Stomach (tissue), 4 donors: ENCODE data around the gene XXYLT1.

Source experiments
- EP300 ChIP-seq: sonication (generic); formaldehyde crosslinking; IDR thresholded peaks from one replicate; pipeline ENCODE4 v1.6.1; 2017; ENCODE audit warnings: antibody characterized with exemption
- POLR2AphosphoS5 ChIP-seq, 3 donors: sonication (generic); formaldehyde crosslinking; IDR thresholded peaks; one replicate each; pipeline ENCODE4 v1.6.1; 2016; ENCODE audit warnings: antibody characterized with exemption in 3 of 3
- TF ChIP-seq, protein P1 (sequence below), 7 experiments: fragments of 450-650 bp in 4 of 7; fragments of 200-600 bp in 3 of 7; sonication (generic) in 3 of 7; IDR thresholded peaks; one replicate each; pipeline ENCODE4 v1.5.1; 2016 to 2019; ENCODE audit warnings: antibody characterized with exemption in 7 of 7, control low read depth in 2 of 7, mild to moderate bottlenecking in 1 of 7

DNA sequence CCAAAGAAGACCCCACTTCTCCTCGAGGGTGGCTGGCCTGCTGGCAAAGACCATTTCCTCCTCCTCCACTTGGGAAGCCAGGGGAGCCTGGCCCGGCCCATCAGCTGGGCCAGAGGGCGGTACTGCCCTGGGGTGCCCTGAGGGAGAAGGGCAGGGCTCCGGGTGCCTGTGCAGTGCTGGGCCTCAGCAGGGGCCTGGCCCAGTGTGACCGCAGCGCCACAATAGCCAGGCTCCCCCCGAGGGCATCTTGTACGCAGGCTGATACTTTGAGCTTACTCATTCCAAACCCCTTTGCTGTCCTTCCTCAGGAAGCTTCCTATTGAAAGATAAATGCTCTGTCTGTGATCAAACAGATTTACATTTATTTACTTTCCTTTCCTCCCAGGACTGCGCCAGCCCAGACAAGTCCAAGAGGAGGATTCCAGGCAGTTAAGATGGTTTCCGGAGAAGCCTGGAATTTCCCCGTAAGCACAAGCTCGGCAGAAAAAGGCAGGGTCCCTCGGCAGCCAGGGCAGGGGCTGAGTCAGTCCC lies 240.1 kb downstream of the XXYLT1 start:
- TF ChIP-seq, protein P1, sequence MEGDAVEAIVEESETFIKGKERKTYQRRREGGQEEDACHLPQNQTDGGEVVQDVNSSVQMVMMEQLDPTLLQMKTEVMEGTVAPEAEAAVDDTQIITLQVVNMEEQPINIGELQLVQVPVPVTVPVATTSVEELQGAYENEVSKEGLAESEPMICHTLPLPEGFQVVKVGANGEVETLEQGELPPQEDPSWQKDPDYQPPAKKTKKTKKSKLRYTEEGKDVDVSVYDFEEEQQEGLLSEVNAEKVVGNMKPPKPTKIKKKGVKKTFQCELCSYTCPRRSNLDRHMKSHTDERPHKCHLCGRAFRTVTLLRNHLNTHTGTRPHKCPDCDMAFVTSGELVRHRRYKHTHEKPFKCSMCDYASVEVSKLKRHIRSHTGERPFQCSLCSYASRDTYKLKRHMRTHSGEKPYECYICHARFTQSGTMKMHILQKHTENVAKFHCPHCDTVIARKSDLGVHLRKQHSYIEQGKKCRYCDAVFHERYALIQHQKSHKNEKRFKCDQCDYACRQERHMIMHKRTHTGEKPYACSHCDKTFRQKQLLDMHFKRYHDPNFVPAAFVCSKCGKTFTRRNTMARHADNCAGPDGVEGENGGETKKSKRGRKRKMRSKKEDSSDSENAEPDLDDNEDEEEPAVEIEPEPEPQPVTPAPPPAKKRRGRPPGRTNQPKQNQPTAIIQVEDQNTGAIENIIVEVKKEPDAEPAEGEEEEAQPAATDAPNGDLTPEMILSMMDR (IDR thresholded peaks at IDR 0.05) = no peak
- TF ChIP-seq EP300 (no peak), POLR2AphosphoS5 (IDR thresholded peaks at IDR 0.05) (no peak)
